Endothelial cell (in vitro differentiated cells): ENCODE results near the gene GRM1. TPM values are rescaled to one million over a fixed set of nuclear protein-coding genes. Genes with fewer than 3 reads are reported as not detected.

Source experiments
- DNase-seq: peaks from one replicate; pipeline ENCODE4 v3.0.0; 2021; ENCODE audit warnings: low spot score
- H3K27ac Mint-ChIP-seq: one replicate; pipeline ENCODE4 v1.8.0; 2021; ENCODE audit warnings: mixed read lengths, inconsistent platforms; ENCODE audit not compliant: unreplicated experiment
- H3K27me3 Mint-ChIP-seq: one replicate; pipeline ENCODE4 v1.8.0; 2021; ENCODE audit warnings: mild to moderate bottlenecking, moderate library complexity, mixed read lengths, inconsistent platforms; ENCODE audit not compliant: unreplicated experiment
- H3K36me3 Mint-ChIP-seq: one replicate; pipeline ENCODE4 v1.8.0; 2021; ENCODE audit warnings: mild to moderate bottlenecking, low read depth, mixed read lengths, inconsistent platforms; ENCODE audit not compliant: unreplicated experiment
- H3K4me1 Mint-ChIP-seq: one replicate; pipeline ENCODE4 v1.8.0; 2021; ENCODE audit warnings: mild to moderate bottlenecking, mixed read lengths, inconsistent platforms; ENCODE audit not compliant: unreplicated experiment
- H3K4me3 Mint-ChIP-seq: one replicate; pipeline ENCODE4 v1.8.0; 2021; ENCODE audit warnings: mild to moderate bottlenecking, mixed read lengths, inconsistent platforms; ENCODE audit not compliant: unreplicated experiment
- H3K9me3 Mint-ChIP-seq: one replicate; pipeline ENCODE4 v1.8.0; 2021; ENCODE audit warnings: mixed read lengths, inconsistent platforms; ENCODE audit not compliant: unreplicated experiment
- CTCF ChIP-seq: fragments of 200-600 bp; sonication (generic); IDR thresholded peaks from one replicate; pipeline ENCODE4 v1.5.0; 2021; ENCODE audit warnings: antibody characterized with exemption; ENCODE audit not compliant: unreplicated experiment
- total RNA-seq: library from RNA; stranded (reverse); fragmentation: NEBNext Ultra II Directional; extraction: Animal tissue kit (Norgen Biotek cat#: 25700); gene quantifications from one replicate; pipeline ENCODE4 v1.2.1, GENCODE V29; 2021; ENCODE audit not compliant: unreplicated experiment

GRM1 gene
- total RNA-seq, 1 donor from 2014 or later = 0.23 TPM

DNA sequence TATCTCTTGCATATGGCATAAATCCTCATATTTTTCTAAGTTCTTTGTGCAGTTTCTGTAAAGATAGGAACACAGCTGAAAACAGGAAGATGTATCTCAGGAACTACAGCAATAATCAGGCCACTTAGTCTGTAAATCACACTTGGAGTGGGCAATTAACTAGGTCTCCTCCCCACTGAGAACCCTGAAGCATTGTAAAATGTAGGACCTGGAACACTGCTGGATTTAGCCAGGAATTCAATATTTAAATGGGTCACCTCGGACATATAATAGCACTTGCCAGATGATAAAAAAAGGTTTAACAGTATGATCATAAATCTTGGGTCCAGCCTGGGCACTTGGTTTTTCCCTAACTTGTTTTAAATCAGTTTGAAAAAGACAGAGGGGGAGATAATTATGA is 155.0 kb downstream of the GRM1 start:
- Mint-ChIP-seq H3K9me3 (no peaks in the 10 kb centered on the region), H3K4me1 (peaks cover 3% of the 10 kb centered on the region), H3K4me3 (no peak overlapping the region), H3K27ac (no peak overlapping the region), H3K36me3 (no peaks in the 10 kb centered on the region), H3K27me3 (no peaks in the 10 kb centered on the region)
- TF ChIP-seq CTCF = no peak
- DNase-seq = no peak

DNA sequence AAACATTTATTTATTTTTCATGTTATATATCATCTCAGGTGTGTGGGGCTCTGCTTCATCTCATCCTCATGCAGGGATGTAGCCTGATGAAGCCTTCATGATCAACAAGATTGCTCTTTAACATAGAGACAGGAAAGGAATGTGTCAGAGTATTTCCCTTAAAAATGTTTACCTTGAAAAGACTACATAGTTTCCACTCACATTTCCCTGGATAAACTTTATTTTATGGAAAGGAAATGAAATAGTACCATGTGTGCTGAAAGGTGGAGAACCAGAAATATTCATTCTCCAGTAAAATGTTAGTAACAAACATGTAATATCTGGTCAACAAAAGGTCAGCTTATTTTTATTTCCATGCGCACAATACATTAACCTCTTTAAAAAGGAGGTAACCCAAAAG is 155.8 kb downstream of the GRM1 start:
- no peaks in the 10 kb centered on the region for H3K36me3 Mint-ChIP-seq
- no peak for DNase-seq
- no peak overlapping the region for H3K27ac Mint-ChIP-seq
- no peaks in the 10 kb centered on the region for H3K9me3 Mint-ChIP-seq
- no peaks in the 10 kb centered on the region for H3K27me3 Mint-ChIP-seq
- no peak for TF ChIP-seq CTCF
- H3K4me3 Mint-ChIP-seq = no peak overlapping the region
- peaks cover 3% of the 10 kb centered on the region for H3K4me1 Mint-ChIP-seq

DNA sequence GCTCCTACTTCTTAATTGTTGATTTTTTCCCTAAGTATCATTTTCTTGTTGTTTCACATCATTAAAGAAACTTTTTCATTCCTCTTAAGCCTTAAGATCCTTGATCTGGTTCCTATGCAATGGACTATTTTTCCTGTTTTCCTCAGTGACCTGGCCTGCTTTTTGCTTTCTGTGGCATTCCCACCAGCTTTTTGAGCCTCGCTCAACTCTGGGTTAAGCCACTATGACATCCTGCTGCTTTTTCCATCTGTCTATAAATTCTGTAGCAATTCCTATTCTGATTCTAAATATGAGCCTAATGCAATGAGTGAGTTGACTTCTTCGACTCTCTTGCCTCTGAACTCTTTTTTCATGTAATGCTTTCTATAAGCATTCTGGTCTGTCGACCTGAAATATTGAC is 160.3 kb downstream of the GRM1 start:
- H3K36me3 Mint-ChIP-seq = no peaks in the 10 kb centered on the region
- TF ChIP-seq CTCF = no peak
- no peak overlapping the region for H3K4me3 Mint-ChIP-seq
- no peaks in the 10 kb centered on the region for H3K4me1 Mint-ChIP-seq
- no peaks in the 10 kb centered on the region for H3K9me3 Mint-ChIP-seq
- DNase-seq = no peak
- H3K27ac Mint-ChIP-seq = no peak overlapping the region
- H3K27me3 Mint-ChIP-seq = no peaks in the 10 kb centered on the region

DNA sequence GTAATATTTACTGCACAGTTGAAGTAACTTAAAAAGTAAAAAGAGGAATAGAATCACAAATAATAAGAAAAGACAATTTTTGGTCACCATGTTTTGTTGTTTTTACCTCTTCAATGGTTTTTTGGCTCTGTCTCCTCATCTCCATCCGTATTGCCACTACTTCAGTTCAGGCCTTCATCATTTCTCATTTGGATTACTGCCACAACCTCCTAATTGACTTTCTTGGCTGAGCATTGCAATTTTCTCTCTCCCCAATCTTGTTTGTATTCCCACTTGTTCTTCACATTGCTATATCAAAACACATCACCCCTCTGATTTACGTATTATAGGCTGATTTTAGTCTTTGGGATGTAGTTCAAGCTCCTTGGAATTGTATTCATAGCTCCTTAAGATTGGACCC is 161.7 kb downstream of the GRM1 start:
- Mint-ChIP-seq H3K27ac (no peak overlapping the region), H3K4me1 (no peaks in the 10 kb centered on the region), H3K27me3 (no peaks in the 10 kb centered on the region), H3K9me3 (no peaks in the 10 kb centered on the region), H3K4me3 (no peak overlapping the region), H3K36me3 (no peaks in the 10 kb centered on the region)
- no peak for TF ChIP-seq CTCF
- no peak for DNase-seq

DNA sequence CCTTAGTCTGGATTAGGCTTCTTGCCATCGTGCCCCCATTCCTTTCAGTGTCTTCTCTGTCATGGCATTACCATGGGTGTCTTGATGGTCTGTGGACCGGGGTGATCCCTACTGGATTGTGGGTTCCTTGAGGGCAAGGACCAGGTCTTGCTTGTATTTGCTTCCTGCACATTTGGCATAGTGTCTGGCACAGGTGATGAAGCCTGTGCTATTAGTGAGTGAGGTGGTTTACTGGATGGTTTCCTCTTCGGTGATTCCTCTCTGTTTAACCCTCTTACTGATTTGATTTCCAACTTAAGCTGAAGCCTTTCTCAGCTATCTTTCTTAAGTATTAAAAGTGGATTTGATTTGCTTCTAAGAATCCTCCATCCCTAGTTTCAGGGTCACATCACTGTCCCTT is 162.3 kb downstream of the GRM1 start:
- H3K27ac Mint-ChIP-seq = no peak overlapping the region

More for the DNA sequence above, 162.3 kb downstream of the GRM1 start:
- no peaks in the 10 kb centered on the region for H3K27me3 Mint-ChIP-seq
- no peaks in the 10 kb centered on the region for H3K36me3 Mint-ChIP-seq
- no peak overlapping the region for H3K4me3 Mint-ChIP-seq
- H3K9me3 Mint-ChIP-seq = no peaks in the 10 kb centered on the region
- no peaks in the 10 kb centered on the region for H3K4me1 Mint-ChIP-seq
- no peak for TF ChIP-seq CTCF
- no peak for DNase-seq
